GM21423 (cell line): Measurements from ENCODE around the gene ASB6.

Source experiments
- ATAC-seq: cut with Tn5 transposase; IDR thresholded peaks from one replicate; pipeline ENCODE4 v1.9.1; 2021; ENCODE audit warnings: mild to moderate bottlenecking, moderate library complexity; ENCODE audit not compliant: unreplicated experiment

ASB6 gene

DNA sequence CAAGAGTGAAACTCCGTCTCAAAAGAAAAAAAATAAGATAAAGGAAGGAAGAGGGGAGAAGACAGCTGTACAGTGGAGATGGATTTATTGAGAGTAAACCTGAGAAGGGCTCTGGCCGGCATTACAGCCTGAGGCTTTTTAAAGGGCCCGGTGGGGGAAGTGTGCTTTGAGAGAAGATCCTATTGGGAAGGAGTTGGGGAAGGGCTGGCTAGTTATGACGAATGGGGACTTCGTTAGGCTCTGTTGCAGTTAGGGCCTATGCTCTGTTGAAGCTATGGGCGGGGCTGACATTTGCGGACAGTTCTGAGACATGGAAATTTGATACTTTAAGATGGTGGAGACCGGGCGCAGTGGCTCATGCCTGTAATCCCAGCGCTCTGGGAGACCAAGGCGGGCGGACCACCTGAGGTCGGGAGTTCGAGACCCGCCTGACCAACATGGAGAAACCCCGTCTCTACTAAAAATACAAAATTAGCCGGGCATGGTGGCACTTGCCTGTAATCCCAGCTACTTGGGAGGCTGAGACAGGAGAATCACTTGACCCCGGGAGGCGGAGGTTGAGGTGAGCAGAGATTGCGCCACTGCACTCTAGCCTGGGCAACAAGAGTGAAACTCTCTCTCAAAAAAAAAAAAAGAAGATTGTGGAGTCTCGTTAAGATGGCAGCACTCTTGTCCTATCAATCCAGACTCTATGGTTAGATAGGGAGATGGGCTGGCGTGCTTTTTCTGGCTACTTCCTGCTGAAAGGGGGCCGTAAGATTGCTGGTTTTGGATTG, 54.3 kb downstream of the ASB6 start:
- no peak for ATAC-seq

DNA sequence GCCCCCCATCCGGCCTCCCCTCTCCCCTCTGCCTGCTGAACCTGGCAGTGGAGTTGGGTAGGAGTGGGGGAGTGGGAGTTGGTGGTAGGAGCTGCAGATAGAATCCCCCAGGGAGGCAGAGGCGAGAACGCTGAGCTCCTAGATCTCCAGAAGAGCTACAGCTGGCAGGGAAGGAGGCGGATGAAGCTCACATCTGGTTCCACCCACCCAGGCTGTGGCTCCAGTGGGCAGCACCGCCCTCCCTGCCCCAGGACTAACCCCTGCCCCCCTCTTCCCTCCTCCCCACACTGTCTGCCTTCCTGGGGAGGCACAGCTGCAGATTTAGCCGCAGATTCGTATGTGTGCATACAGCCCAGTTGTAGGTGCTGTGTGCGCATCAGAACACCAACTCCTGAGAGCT, 55.3 kb downstream of the ASB6 start:
- no peak for ATAC-seq

DNA sequence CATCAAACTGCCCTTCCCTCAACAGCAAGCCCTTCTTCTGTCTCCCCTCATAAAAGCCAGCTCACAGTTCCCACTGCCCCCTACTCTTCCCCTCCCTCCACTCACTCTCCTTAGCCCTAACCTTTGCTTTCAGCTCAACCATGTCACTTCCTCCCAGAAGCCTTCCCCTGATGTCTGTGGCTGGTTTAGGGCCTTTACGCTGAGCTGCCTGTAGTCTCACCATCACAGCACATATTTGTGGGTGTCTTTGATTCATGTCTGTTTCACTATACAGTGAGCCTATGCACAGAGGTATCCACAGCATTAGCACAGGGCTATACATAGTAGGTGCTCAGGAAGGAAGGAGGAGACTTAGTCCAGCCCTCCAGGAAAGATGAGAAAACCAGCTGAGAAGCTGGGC, 55.7 kb downstream of the ASB6 start:
- ATAC-seq, result no peak

DNA sequence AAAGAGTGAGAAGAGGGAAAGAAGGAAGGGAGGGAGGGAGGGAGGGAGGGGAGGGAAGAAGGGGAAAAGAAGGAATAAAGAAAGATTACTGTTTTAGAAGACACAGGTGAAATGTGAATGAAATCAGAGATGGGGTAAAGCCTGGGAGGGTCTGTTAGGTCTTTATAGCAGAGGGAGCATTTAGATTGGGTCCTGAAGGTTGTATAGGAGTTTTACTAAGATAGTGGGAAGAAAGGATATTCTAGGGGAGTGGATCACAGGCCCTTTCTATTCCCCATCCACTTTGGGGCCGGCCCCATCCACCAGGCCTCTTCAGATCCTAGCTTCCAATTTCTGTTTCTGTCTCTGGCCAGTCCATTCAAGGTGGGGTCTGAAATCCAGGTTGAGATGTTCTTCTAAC, 56.6 kb downstream of the ASB6 start:
- ATAC-seq, result no peak
